Esophagus muscularis mucosa (tissue), 3 donors: Measurements from ENCODE around the gene OCEL1.

Experiments
- CTCF ChIP-seq, 3 experiments: fragments of 200-600 bp in 2 of 3; fragments of 450-650 bp in 1 of 3; sonication (generic) in 2 of 3; IDR thresholded peaks; one replicate each; pipeline ENCODE4 v1.5.1; 2017 to 2019; ENCODE audit warnings: antibody characterized with exemption in 3 of 3, mild to moderate bottlenecking in 2 of 3, moderate library complexity in 1 of 3
- EP300 ChIP-seq: sonication (generic); formaldehyde crosslinking; IDR thresholded peaks from one replicate; pipeline ENCODE4 v1.6.1; 2017; ENCODE audit warnings: antibody characterized with exemption

GRCh38 chr19:17214508-17215126 is 11.4 kb upstream of the OCEL1 start:
- TF ChIP-seq CTCF (IDR thresholded peaks at IDR 0.05) (no peak), EP300 (no peak)
